HL-60 (cell line): ENCODE measurements around the gene PHRF1.

Experiments used
- GABPA ChIP-seq: IDR thresholded peaks from 2 replicates; pipeline ENCODE4 v1.6.1; 2012; ENCODE audit warnings: low read depth
- POLR2AphosphoS5 ChIP-seq: IDR thresholded peaks from 2 replicates; pipeline ENCODE4 v1.6.1; 2012; ENCODE audit warnings: low read depth
- SPI1 ChIP-seq: IDR thresholded peaks from 2 replicates; pipeline ENCODE4 v1.6.1; 2012; ENCODE audit warnings: low read depth, mild to moderate bottlenecking, borderline replicate concordance
- TF ChIP-seq, protein P1 (sequence below): IDR thresholded peaks from one replicate; pipeline ENCODE4 v1.5.1; 2011; ENCODE audit warnings: low read length, control low read depth, inconsistent platforms; ENCODE audit not compliant: insufficient read depth
- TF ChIP-seq, protein P2 (sequence below): IDR thresholded peaks from 2 replicates; pipeline ENCODE4 v1.6.1; 2012; ENCODE audit warnings: low read depth; ENCODE audit not compliant: insufficient replicate concordance

DNA sequence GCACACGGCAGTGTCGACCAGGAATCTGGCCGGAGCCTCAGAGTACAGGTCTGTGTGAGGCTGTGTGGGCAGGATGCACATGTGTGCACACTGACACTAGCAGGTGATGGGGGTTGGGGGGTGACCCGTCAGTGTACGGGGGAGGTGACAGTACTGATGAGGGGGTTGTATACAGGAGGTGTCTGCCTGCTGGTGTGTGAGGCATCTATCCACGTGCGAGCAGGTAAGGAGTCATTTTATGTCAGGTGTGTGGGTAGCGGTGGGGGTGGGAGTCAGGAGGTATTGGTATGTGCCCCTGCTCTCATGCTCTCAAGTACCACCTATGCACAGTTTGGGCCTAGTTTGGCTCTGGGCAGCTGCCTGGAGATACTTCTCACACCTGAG lies 4.5 kb upstream of the PHRF1 start:
- TF ChIP-seq, protein P1, sequence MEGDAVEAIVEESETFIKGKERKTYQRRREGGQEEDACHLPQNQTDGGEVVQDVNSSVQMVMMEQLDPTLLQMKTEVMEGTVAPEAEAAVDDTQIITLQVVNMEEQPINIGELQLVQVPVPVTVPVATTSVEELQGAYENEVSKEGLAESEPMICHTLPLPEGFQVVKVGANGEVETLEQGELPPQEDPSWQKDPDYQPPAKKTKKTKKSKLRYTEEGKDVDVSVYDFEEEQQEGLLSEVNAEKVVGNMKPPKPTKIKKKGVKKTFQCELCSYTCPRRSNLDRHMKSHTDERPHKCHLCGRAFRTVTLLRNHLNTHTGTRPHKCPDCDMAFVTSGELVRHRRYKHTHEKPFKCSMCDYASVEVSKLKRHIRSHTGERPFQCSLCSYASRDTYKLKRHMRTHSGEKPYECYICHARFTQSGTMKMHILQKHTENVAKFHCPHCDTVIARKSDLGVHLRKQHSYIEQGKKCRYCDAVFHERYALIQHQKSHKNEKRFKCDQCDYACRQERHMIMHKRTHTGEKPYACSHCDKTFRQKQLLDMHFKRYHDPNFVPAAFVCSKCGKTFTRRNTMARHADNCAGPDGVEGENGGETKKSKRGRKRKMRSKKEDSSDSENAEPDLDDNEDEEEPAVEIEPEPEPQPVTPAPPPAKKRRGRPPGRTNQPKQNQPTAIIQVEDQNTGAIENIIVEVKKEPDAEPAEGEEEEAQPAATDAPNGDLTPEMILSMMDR = no peak
- TF ChIP-seq, protein P2, sequence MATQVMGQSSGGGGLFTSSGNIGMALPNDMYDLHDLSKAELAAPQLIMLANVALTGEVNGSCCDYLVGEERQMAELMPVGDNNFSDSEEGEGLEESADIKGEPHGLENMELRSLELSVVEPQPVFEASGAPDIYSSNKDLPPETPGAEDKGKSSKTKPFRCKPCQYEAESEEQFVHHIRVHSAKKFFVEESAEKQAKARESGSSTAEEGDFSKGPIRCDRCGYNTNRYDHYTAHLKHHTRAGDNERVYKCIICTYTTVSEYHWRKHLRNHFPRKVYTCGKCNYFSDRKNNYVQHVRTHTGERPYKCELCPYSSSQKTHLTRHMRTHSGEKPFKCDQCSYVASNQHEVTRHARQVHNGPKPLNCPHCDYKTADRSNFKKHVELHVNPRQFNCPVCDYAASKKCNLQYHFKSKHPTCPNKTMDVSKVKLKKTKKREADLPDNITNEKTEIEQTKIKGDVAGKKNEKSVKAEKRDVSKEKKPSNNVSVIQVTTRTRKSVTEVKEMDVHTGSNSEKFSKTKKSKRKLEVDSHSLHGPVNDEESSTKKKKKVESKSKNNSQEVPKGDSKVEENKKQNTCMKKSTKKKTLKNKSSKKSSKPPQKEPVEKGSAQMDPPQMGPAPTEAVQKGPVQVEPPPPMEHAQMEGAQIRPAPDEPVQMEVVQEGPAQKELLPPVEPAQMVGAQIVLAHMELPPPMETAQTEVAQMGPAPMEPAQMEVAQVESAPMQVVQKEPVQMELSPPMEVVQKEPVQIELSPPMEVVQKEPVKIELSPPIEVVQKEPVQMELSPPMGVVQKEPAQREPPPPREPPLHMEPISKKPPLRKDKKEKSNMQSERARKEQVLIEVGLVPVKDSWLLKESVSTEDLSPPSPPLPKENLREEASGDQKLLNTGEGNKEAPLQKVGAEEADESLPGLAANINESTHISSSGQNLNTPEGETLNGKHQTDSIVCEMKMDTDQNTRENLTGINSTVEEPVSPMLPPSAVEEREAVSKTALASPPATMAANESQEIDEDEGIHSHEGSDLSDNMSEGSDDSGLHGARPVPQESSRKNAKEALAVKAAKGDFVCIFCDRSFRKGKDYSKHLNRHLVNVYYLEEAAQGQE = no peak
- TF ChIP-seq POLR2AphosphoS5 (no peak), SPI1 (no peak), GABPA (no peak)
